Right lobe of liver (tissue), 6 donors: ENCODE results near the gene ANKRD24. TPM values are rescaled to one million over a fixed set of nuclear protein-coding genes. Genes with fewer than 3 reads are reported as not detected.
"Not testable (repeated sequence)": the region's sequence is repeated elsewhere in the genome, so short reads cannot be mapped to it uniquely, and the experiment has no call there.

Experiments used
- ATAC-seq, 4 donors: fragments of 200-7000 bp; cut with Tn5 transposase; one replicate each; pipeline ENCODE4 v1.9.1; 2020; ENCODE audit warnings: mild to moderate bottlenecking in 4 of 4, moderate library complexity in 4 of 4
- DNase-seq, 3 donors: peaks; one replicate each; pipeline ENCODE4 v3.0.0-alpha.2; 2020
- H3K27ac ChIP-seq, 3 donors: fragments of 200-600 bp; one replicate each; pipeline ENCODE4 v1.8.0; 2022
- H3K27me3 ChIP-seq, 2 donors: fragments of 200-600 bp; one replicate each; pipeline ENCODE4 v1.8.0; 2022
- H3K36me3 ChIP-seq, 4 donors: fragments of 200-600 bp; sonication (generic) in 1 of 4; one replicate each; pipeline versions ENCODE4 v1.5.1 to v1.8.0; 2017 to 2022; ENCODE audit warnings: control low read depth in 1 of 4
- H3K4me1 ChIP-seq, 4 donors: fragments of 200-600 bp; sonication (generic) in 1 of 4; one replicate each; pipeline versions ENCODE4 v1.5.1 to v1.8.0; 2017 to 2022; ENCODE audit warnings: control low read depth in 1 of 4
- H3K4me3 ChIP-seq, 3 donors: fragments of 200-600 bp; one replicate each; pipeline ENCODE4 v1.8.0; 2022
- H3K9me3 ChIP-seq, 4 donors: fragments of 200-600 bp; sonication (generic) in 1 of 4; one replicate each; pipeline versions ENCODE4 v1.5.1 to v1.8.0; 2017 to 2022; ENCODE audit warnings: control low read depth in 1 of 4
- POLR2A ChIP-seq: fragments of 450-650 bp; IDR thresholded peaks from one replicate; pipeline ENCODE4 v1.6.1; 2017; ENCODE audit warnings: antibody characterized with exemption, mild to moderate bottlenecking
- WGBS: methylation state at CpG from one replicate; pipeline ENCODE4 v1.1.6; 2018; ENCODE audit warnings: low coverage, low lambda C conversion rate; ENCODE audit not compliant: insufficient coverage; ENCODE audit errors: missing lambda C conversion rate; 5-methylcytosine and 5-hydroxymethylcytosine counted together
- intact Hi-C, 2 donors: fragments of 100-400 bp; cut with DNase I; formaldehyde crosslinking; loops; one replicate each; pipeline versions ENCODE4 v1.11.2 to v1.14.1; 2022
- total RNA-seq, 6 experiments: library from RNA; depleted of rRNA in 2 of 6; stranded (reverse); fragments of >200 nt in 2 of 6; fragmentation: NEBNext Ultra II Directional in 3 of 6; extraction: Animal tissue kit (Norgen Biotek cat#: 25700) in 3 of 6; gene quantifications; one replicate each; pipeline versions ENCODE4 v1.1.0 to v1.2.4, GENCODE V29; 2016 to 2023
- TF ChIP-seq, protein P1 (sequence below), 4 donors: fragments of 200-600 bp in 3 of 4; fragments of 450-650 bp in 1 of 4; IDR thresholded peaks; one replicate each; pipeline versions ENCODE4 v1.5.1 to v1.8.0; 2016 to 2022; ENCODE audit warnings: antibody characterized with exemption in 4 of 4, mild to moderate bottlenecking in 2 of 4
- donor health status: DM: no; HTN: yes; CAD: no.
- donor health status: DM: no; HTN: no; CAD: no.
- donor health status: DM: no; HTN: no; CAD: no.
- donor health status: DM: no; HTN: yes; CAD: no.
- donor health status: DM: no; HTN: yes; CAD: no.

The ANKRD24 gene
- total RNA-seq, 6 experiments from 2014 or later = 1.2 to 4.8 (median 2.7) TPM

DNA sequence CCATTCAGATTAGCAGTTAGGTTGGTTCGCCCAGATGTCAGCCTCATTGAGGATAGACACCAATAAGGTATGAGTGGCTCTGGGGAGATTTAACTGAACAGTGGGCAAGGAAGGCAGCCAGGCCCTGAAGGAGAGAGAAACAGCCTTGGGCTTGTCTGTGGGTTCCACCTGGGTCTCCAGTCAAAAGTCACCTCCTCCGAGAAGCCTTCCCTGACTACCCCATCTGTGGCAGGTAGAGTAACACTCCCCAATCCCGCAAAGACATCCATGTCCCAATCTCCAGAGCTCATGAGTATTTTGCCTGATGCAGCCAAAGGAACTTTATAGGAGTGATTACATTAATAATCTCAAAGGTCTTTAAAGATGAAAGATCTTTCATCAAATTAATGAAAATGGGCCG is 56.3 kb downstream of the ANKRD24 start:
- H3K36me3 ChIP-seq = no peaks in the 10 kb centered on the region
- WGBS = 85% methylated on average over 3 of the region's 4 CpGs
- no peaks in the 10 kb centered on the region for H3K4me1 ChIP-seq
- intact Hi-C loops = no loop called here
- H3K27me3 ChIP-seq = no peaks in the 10 kb centered on the region
- ATAC-seq (no peak), DNase-seq (no peak)
- TF ChIP-seq, protein P1, sequence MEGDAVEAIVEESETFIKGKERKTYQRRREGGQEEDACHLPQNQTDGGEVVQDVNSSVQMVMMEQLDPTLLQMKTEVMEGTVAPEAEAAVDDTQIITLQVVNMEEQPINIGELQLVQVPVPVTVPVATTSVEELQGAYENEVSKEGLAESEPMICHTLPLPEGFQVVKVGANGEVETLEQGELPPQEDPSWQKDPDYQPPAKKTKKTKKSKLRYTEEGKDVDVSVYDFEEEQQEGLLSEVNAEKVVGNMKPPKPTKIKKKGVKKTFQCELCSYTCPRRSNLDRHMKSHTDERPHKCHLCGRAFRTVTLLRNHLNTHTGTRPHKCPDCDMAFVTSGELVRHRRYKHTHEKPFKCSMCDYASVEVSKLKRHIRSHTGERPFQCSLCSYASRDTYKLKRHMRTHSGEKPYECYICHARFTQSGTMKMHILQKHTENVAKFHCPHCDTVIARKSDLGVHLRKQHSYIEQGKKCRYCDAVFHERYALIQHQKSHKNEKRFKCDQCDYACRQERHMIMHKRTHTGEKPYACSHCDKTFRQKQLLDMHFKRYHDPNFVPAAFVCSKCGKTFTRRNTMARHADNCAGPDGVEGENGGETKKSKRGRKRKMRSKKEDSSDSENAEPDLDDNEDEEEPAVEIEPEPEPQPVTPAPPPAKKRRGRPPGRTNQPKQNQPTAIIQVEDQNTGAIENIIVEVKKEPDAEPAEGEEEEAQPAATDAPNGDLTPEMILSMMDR (IDR thresholded peaks at IDR 0.05) = no peak
- no peak for TF ChIP-seq POLR2A
- no peak overlapping the region for H3K4me3 ChIP-seq
- H3K27ac ChIP-seq = no peak overlapping the region
- no peaks in the 10 kb centered on the region for H3K9me3 ChIP-seq

GRCh38 chr19:4241824-4242430 is 59.4 kb downstream of the ANKRD24 start:
- Histone ChIP-seq H3K27me3 (no peaks in the 10 kb centered on the region), H3K9me3 (no peaks in the 10 kb centered on the region), H3K4me1 (peaks cover 0 to 4% (median 0%) of the 10 kb centered on the region in 4 donors), H3K4me3 (no peak overlapping the region), H3K27ac (no peak overlapping the region), H3K36me3 (no peaks in the 10 kb centered on the region)
- WGBS = 72% methylated on average over 5 of the region's 5 CpGs
- intact Hi-C loops = no loop called here
- DNase-seq (no peak), ATAC-seq (peak in 1 of 4 donors; percentile 4)
- TF ChIP-seq POLR2A = no peak
- TF ChIP-seq, protein P1 (IDR thresholded peaks at IDR 0.05) = no peak

GRCh38 chr19:4245938-4246337 is 63.4 kb downstream of the ANKRD24 start:
- H3K4me3 ChIP-seq, intact Hi-C loops, H3K4me1 ChIP-seq, DNase-seq, H3K27ac ChIP-seq, ATAC-seq, H3K9me3 ChIP-seq, H3K27me3 ChIP-seq: not testable (repeated sequence)
- peaks cover 2 to 22% (median 7%) of the 10 kb centered on the region in 4 donors for H3K36me3 ChIP-seq
- 91% methylated on average over 4 of the region's 6 CpGs for WGBS

GRCh38 chr19:4246767-4247593 is 64.5 kb downstream of the ANKRD24 start, which contains the start of gene YJU2:
Gene YJU2, plus strand, starts transcription at chr19:4247080. Its CDS starts 67 bp downstream, at chr19:4247147.
- intact Hi-C loops = no loop called here
- peak within 1 kb of the TSS; percentile 83 to 96 (median 92) for H3K27ac ChIP-seq
- H3K4me3 ChIP-seq = peak within 1 kb of the TSS; percentile 48 to 77 (median 77)
- H3K4me1 ChIP-seq = peaks cover 0 to 6% (median 3%) of the 10 kb centered on the region in 4 donors
- WGBS = under 1% methylated on average over 36 of the region's 45 CpGs
- no peaks in the 10 kb centered on the region for H3K9me3 ChIP-seq
- peaks cover 4 to 33% (median 12%) of the 10 kb centered on the region in 4 donors for H3K36me3 ChIP-seq
- ATAC-seq (peak; percentile 97 to 98 (median 98)), DNase-seq (peak; percentile 99 to 100 (median 99))
- H3K27me3 ChIP-seq = no peaks in the 10 kb centered on the region
- TF ChIP-seq, protein P1 (IDR thresholded peaks at IDR 0.05) = peak; percentile 24 to 38 (median 30)
- peak; percentile 51 for TF ChIP-seq POLR2A

GRCh38 chr19:4256563-4256962 is 74.1 kb downstream of the ANKRD24 start:
- TF ChIP-seq POLR2A = no peak
- TF ChIP-seq, protein P1 (IDR thresholded peaks at IDR 0.05) = no peak
- no peak for DNase-seq
- Histone ChIP-seq H3K27me3 (no peaks in the 10 kb centered on the region), H3K4me3 (no peak overlapping the region), H3K4me1 (no peaks in the 10 kb centered on the region), H3K9me3 (no peaks in the 10 kb centered on the region), H3K27ac (no peak overlapping the region), H3K36me3 (peaks cover 0 to 83% (median 24%) of the 10 kb centered on the region in 4 donors)
- intact Hi-C loops = no loop called here
- WGBS = 100% methylated on average over 1 of the region's 4 CpGs
- no peak for ATAC-seq
